Muscle layer of colon (tissue), 2 donors: Measurements from ENCODE around the gene ANAPC5.
"Not testable (repeated sequence)": the region's sequence is repeated elsewhere in the genome, so short reads cannot be mapped to it uniquely, and the experiment has no call there.

Source experiments
- H3K27ac ChIP-seq: one replicate; pipeline ENCODE4 v1.7.0; 2013; ENCODE audit warnings: low read depth, mild to moderate bottlenecking, low read length, moderate library complexity
- H3K27me3 ChIP-seq, 2 donors: one replicate each; pipeline ENCODE4 v1.7.0; 2013; ENCODE audit warnings: low read length in 2 of 2, mild to moderate bottlenecking in 2 of 2; ENCODE audit not compliant: insufficient read depth in 2 of 2, control insufficient read depth in 1 of 2
- H3K36me3 ChIP-seq: one replicate; pipeline ENCODE4 v1.7.0; 2013; ENCODE audit warnings: mild to moderate bottlenecking, low read length; ENCODE audit not compliant: insufficient read depth
- H3K4me1 ChIP-seq: one replicate; pipeline ENCODE4 v1.7.0; 2013; ENCODE audit warnings: mild to moderate bottlenecking, low read length; ENCODE audit not compliant: insufficient read depth
- H3K4me3 ChIP-seq, 2 donors: one replicate each; pipeline ENCODE4 v1.7.0; 2013; ENCODE audit warnings: low read length in 2 of 2, low read depth in 1 of 2, mild to moderate bottlenecking in 1 of 2, moderate library complexity in 1 of 2
- H3K9ac ChIP-seq: one replicate; pipeline ENCODE4 v1.7.0; 2013; ENCODE audit warnings: low read length
- H3K9me3 ChIP-seq: one replicate; pipeline ENCODE4 v1.7.0; 2013; ENCODE audit warnings: mild to moderate bottlenecking, low read length
- donor health status: abdominal sarcoma.
- donor health status: Adenocarcinoma of cecum.

ANAPC5 gene

DNA sequence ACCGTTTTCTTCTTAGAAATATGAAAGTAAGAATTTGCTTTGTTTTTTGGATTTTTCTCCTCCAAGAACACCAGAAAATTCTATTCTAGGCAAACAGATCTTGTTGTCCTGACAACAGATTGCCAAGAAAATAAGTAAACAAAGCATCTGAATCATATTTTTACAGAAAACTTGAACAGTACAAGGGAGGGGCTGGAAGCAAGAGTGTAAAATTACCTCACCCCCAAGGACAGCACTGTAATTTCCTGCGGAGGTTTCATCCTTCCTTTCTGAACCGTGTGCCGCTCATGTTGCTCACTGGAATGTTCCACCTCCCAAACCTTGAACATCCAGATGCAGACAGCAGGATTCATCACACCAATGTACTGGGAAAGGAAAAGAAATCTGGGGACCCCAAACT lies 50.3 kb downstream of the ANAPC5 start:
- Histone ChIP-seq H3K27me3 (no peaks in the 10 kb centered on the region), H3K36me3 (no peaks in the 10 kb centered on the region), H3K4me1 (no peaks in the 10 kb centered on the region), H3K4me3 (no peak overlapping the region), H3K9me3 (no peaks in the 10 kb centered on the region), H3K9ac (no peak overlapping the region), H3K27ac (no peak overlapping the region)

- no peaks in the 10 kb centered on the region for H3K9me3 ChIP-seq
- H3K4me3 ChIP-seq = no peak overlapping the region
- H3K9ac ChIP-seq = no peak overlapping the region
- H3K27me3 ChIP-seq = no peaks in the 10 kb centered on the region
- no peaks in the 10 kb centered on the region for H3K36me3 ChIP-seq
- H3K4me1 ChIP-seq = peaks cover 6% of the 10 kb centered on the region
- no peak overlapping the region for H3K27ac ChIP-seq
Measured at GRCh38 chr12:121300083-121300819, 52.0 kb downstream of the ANAPC5 start.

DNA sequence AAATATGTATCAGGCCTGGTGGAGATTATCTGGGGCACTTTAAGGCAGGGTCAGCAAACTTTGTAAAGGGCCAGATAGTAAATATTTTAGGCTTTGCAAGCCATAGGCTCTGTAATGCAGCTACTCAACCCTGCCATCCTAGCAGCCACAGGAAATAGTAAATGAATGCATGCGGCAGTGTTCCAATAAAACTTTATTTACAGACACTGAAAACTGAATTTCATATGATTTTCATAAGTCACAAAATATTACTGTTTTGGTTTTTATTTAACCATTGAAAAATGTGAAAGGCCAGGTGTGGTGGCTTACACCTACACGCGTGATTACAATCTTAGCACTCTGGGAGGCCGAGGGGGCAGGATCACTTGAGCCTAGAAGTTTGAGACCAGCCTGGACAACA lies 52.5 kb downstream of the ANAPC5 start:
- Histone ChIP-seq H3K27ac (no peak overlapping the region), H3K36me3 (no peaks in the 10 kb centered on the region), H3K4me3 (no peak overlapping the region), H3K4me1 (peaks cover 9% of the 10 kb centered on the region), H3K27me3 (no peaks in the 10 kb centered on the region), H3K9me3 (no peaks in the 10 kb centered on the region), H3K9ac (no peak overlapping the region)

GRCh38 chr12:121298411-121298810 lies 53.8 kb downstream of the ANAPC5 start:
- H3K9me3 ChIP-seq, H3K4me3 ChIP-seq, H3K27ac ChIP-seq: not testable (repeated sequence)

GRCh38 chr12:121297435-121297991 lies 54.7 kb downstream of the ANAPC5 start:
- peak overlapping the region; percentile 42 for H3K9ac ChIP-seq

More at GRCh38 chr12:121298411-121298810, 53.8 kb downstream of the ANAPC5 start:
- not testable (repeated sequence) for H3K27me3 ChIP-seq, H3K9ac ChIP-seq, H3K36me3 ChIP-seq
- peaks cover 15% of the 10 kb centered on the region for H3K4me1 ChIP-seq

DNA sequence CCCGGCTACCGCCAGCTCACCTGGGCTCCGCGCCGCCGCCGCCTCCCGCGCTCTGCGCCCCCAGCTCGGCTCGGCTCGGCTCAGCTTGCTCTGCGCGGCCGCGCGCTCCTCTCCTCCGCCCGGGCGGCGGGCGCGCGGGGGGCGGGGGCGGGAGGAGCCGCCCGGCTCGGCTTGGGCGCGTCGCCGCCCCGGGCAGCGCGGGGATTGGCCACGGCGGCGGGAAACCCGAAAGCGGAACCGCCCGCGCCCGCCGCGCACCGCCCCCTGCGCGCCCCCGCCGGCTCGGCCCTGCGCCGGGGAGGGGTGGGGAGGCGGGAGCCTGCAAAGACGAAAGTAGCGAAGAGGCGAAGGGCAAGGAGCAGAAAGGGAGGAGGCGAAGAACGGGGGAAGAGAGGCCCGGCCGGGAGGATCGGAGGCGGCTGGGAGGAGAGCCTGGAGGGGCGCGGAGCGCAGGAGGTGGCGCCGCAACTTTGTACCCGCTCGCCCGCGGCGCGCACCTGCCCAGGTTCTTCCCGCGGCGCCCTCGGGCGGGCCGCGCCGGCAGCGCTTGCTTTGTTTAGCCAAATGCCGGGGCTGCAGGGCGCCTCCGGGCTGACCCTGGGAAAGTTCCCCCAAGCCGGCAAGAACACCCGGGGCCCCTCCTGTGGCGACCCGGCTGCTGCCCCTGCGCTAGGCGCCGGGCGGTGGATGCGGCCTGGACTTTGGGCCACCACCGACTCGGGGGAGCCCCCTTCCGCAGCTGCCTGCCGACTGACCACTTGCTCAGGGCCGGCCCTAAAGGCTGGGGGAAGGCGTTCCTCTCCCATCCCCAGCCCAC lies 55.4 kb downstream of the ANAPC5 start, which contains the start of gene CAMKK2:
TSS of gene CAMKK2 (minus strand) at position 92 of the 817 bp plus-strand sequence. CDS start 22,183 bp downstream, outside the sequence.
- Histone ChIP-seq H3K4me3 (peak within 1 kb of the TSS; percentile 82 to 92), H3K36me3 (peaks cover 4% of the 10 kb centered on the region), H3K9me3 (no peaks in the 10 kb centered on the region), H3K27ac (peak within 1 kb of the TSS; percentile 80), H3K4me1 (peaks cover 15% of the 10 kb centered on the region), H3K27me3 (no peaks in the 10 kb centered on the region), H3K9ac (peak within 1 kb of the TSS; percentile 42)

More at GRCh38 chr12:121297435-121297991, 54.7 kb downstream of the ANAPC5 start:
- Histone ChIP-seq H3K36me3 (peaks cover 1% of the 10 kb centered on the region), H3K4me3 (peak overlapping the region; percentile 67 to 92), H3K9me3 (no peaks in the 10 kb centered on the region), H3K4me1 (peaks cover 15% of the 10 kb centered on the region), H3K27me3 (no peaks in the 10 kb centered on the region), H3K27ac (peak overlapping the region; percentile 29)

GRCh38 chr12:121295746-121296617 lies 56.2 kb downstream of the ANAPC5 start:
- Histone ChIP-seq H3K4me3 (peak overlapping the region; percentile 82 to 89), H3K4me1 (peaks cover 15% of the 10 kb centered on the region), H3K9ac (peak overlapping the region; percentile 38), H3K27me3 (no peaks in the 10 kb centered on the region), H3K9me3 (no peaks in the 10 kb centered on the region), H3K36me3 (peaks cover 4% of the 10 kb centered on the region), H3K27ac (peak overlapping the region; percentile 80)

- H3K4me1 ChIP-seq = peaks cover 15% of the 10 kb centered on the region
- no peaks in the 10 kb centered on the region for H3K27me3 ChIP-seq
- no peak overlapping the region for H3K27ac ChIP-seq
- peak overlapping the region; percentile 38 for H3K9ac ChIP-seq
- H3K9me3 ChIP-seq = no peaks in the 10 kb centered on the region
- peaks cover 4% of the 10 kb centered on the region for H3K36me3 ChIP-seq
- H3K4me3 ChIP-seq = peak overlapping the region; percentile 82 to 89
Measured at GRCh38 chr12:121295116-121295745, 57.0 kb downstream of the ANAPC5 start.

DNA sequence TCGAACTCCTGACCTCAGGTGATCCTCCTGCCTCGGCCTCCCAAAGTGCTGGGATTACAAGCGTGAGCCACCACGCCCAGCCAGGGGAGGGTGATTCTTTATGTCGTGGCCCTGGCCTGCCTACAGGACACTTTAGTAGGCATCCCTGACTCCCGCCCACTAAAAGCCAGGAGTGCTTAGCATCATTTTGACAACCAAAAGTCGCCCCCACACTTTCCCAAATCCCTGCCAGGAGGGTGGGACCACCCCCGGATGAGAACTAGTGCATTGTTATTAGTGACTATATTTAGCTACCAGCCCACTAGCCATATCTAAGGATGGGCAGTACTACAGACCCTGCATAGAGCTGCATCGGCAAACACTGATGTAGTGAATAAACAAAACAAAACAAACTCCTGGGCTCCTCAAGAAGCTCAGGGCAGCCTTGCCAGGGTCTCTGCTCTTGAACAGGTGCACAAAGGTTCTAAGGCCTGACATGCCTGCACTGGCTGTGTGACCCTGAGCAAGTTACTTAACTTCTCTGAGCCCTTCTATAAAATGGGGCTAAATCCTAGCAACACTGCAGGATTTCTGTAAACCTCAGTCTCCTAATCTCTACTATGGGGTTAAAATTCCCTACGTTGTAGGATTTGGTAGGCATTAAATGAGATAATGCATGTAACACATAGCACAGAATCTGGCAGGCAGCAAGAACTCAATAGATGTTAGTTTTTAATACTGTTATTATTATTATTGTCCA lies 57.9 kb downstream of the ANAPC5 start:
- Histone ChIP-seq H3K9ac (no peak overlapping the region), H3K4me1 (peaks cover 15% of the 10 kb centered on the region), H3K36me3 (peaks cover 4% of the 10 kb centered on the region), H3K4me3 (no peak overlapping the region), H3K9me3 (no peaks in the 10 kb centered on the region), H3K27me3 (no peaks in the 10 kb centered on the region), H3K27ac (no peak overlapping the region)

DNA sequence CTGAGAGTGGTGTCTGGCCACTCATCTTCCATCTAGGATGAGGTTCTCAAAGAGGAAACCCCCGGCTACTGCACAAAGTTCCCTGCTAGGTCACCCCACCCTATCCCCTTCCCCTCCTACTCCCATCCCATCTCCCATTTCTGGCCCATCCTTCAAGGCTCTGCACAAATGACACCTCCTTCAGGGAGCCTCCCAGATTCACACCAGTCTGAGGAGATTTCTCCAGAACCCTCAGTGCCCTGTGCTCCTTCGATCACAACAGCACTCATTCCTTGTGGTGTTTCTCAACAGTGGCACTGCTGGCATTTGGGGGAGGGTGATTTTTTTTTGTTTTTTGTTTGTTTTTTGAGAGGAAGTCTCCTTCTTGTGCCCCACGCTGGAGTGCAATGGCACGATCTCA lies 58.6 kb downstream of the ANAPC5 start:
- peaks cover 4% of the 10 kb centered on the region for H3K36me3 ChIP-seq
- no peaks in the 10 kb centered on the region for H3K27me3 ChIP-seq
- peaks cover 15% of the 10 kb centered on the region for H3K4me1 ChIP-seq
- H3K4me3 ChIP-seq = no peak overlapping the region
- H3K27ac ChIP-seq = no peak overlapping the region
- H3K9me3 ChIP-seq = no peaks in the 10 kb centered on the region
- H3K9ac ChIP-seq = no peak overlapping the region
